Transverse colon (tissue), 4 donors: ENCODE measurements around the gene TICAM1. TPM values are rescaled to one million over a fixed set of nuclear protein-coding genes. Genes with fewer than 3 reads are reported as not detected.
A peak's percentile ranks its signal among the peaks of the same experiment; 100 is the strongest.

Source experiments
- DNase-seq: peaks from one replicate; pipeline ENCODE4 v3.0.0-alpha.2; 2019
- H3K27ac ChIP-seq, 4 donors: fragments of 200-600 bp; sonication (generic); 2 replicates each; pipeline ENCODE4 v1.5.1; 2016 to 2018; ENCODE audit warnings: inconsistent platforms in 4 of 4
- H3K27me3 ChIP-seq: fragments of 200-600 bp; sonication (generic); 2 replicates; pipeline ENCODE4 v1.5.1; 2017; ENCODE audit warnings: inconsistent platforms
- H3K36me3 ChIP-seq, 4 donors: fragments of 200-600 bp; sonication (generic); 2 replicates each; pipeline ENCODE4 v1.5.1; 2017 to 2019; ENCODE audit warnings: inconsistent platforms in 4 of 4
- H3K4me1 ChIP-seq, 4 donors: fragments of 200-600 bp; sonication (generic); 2 replicates each; pipeline ENCODE4 v1.5.1; 2017 to 2020; ENCODE audit warnings: inconsistent platforms in 4 of 4
- H3K4me3 ChIP-seq, 4 donors: fragments of 200-600 bp; sonication (generic); 1 replicate in 1 of 4; 2 replicates in 3 of 4; pipeline versions ENCODE4 v1.5.1 to v1.6.1; 2017 to 2019; ENCODE audit warnings: inconsistent platforms in 4 of 4
- H3K9me3 ChIP-seq, 2 donors: fragments of 200-600 bp; sonication (generic); 2 replicates each; pipeline ENCODE4 v1.5.1; 2017 to 2019; ENCODE audit warnings: inconsistent platforms in 2 of 2
- CTCF ChIP-seq, 5 experiments: fragments of 200-600 bp in 3 of 5; fragments of 450-650 bp in 2 of 5; sonication (generic) in 3 of 5; IDR thresholded peaks; 1 replicate in 2 of 5; 2 replicates in 3 of 5; pipeline ENCODE4 v1.5.1; 2016 to 2017; ENCODE audit warnings: antibody characterized with exemption in 5 of 5, inconsistent platforms in 3 of 5, mild to moderate bottlenecking in 2 of 5, moderate library complexity in 1 of 5
- EP300 ChIP-seq: sonication (generic); formaldehyde crosslinking; IDR thresholded peaks from one replicate; pipeline ENCODE4 v1.6.1; 2017; ENCODE audit warnings: antibody characterized with exemption, low read depth
- POLR2A ChIP-seq: fragments of 450-650 bp; IDR thresholded peaks from one replicate; pipeline ENCODE4 v1.6.1; 2016; ENCODE audit warnings: antibody characterized with exemption, mild to moderate bottlenecking, moderate library complexity
- POLR2AphosphoS5 ChIP-seq, 3 donors: sonication (generic); formaldehyde crosslinking; IDR thresholded peaks; one replicate each; pipeline ENCODE4 v1.6.1; 2016; ENCODE audit warnings: antibody characterized with exemption in 3 of 3
- WGBS, 2 donors: methylation state at CpG; one replicate each; pipeline ENCODE4 v1.1.5; 2018; ENCODE audit warnings: low coverage in 1 of 2; 5-methylcytosine and 5-hydroxymethylcytosine counted together
- in situ Hi-C, 4 donors: fragments of 200-750 bp; cut with MboI; loops; one replicate each; pipeline versions ENCODE4 v1.15.0 to v1.15.1; 2017; ENCODE audit warnings: low sequenced_read_pairs in 3 of 4, low pct_ligation_motif_present in 1 of 4, low pct_unique_long_range_greater_than_20kb in 1 of 4
- intact Hi-C: fragments of 100-400 bp; cut with DNase I; formaldehyde crosslinking; loops from one replicate; pipeline ENCODE4 v1.15.1; 2023; ENCODE audit warnings: low total_unique reads
- total RNA-seq, 4 donors: library from RNA; depleted of rRNA; stranded (reverse); fragments of >200 nt; gene quantifications; one replicate each; pipeline ENCODE4 v1.1.0, GENCODE V29; 2016

TICAM1 gene
- total RNA-seq: 10 to 100 TPM; 17.7 to 66.6 (median 20.8) TPM

DNA sequence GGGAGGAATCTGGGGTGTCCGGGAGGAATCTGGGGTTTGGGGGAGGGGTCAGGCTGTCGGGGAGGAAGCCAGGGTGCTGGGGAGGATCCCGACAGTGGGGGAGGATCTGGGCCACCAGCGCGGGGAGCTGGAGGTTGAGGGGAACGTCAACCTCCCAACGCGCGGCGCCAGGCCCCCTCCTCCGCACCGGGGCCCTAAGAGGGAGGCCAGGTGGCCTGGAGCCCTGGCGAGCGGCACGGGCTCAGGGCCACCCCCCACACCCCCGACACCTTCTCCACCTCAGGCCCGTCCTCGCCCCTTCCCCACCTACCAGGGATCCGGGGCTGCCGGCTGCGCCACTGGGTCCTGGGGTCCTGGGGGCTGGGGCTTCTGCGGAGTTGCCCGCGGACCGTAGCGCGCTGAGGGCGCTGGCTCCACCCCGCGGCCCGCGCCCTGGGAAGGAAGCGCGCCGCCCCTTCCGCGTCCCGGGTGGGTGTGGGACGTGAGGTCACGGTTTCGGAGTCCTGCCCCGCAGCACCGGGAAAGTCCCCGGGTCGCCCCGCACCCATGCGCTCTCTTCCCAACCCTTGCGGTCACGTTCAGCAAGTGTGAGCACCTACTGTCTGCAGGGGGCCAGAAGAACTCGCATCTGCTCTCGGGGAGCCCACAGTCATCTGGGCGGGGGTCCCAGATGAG lies at the start of gene TICAM1:
Gene TICAM1 (minus strand): TSS at position 409 of the 675 bp plus-strand sequence. CDS start 13,335 bp downstream, outside the sequence.
- intact Hi-C loops: no loop called here
- peak within 1 kb of the TSS; percentile 86 to 95 (median 93) for H3K27ac ChIP-seq
- H3K27me3 ChIP-seq: no peaks in the 10 kb centered on the region
- in situ Hi-C loops: no loop called here
- peak within 1 kb of the TSS; percentile 75 to 97 (median 85) for H3K4me3 ChIP-seq
- no peaks in the 10 kb centered on the region for H3K9me3 ChIP-seq
- H3K4me1 ChIP-seq: peaks cover 15 to 49% (median 27%) of the 10 kb centered on the region in 4 donors
- WGBS, 2 donors: 0% methylated on average over 43 of the region's 52 CpGs; no CpG with 5 or more reads in 1 of the 2 donors
- no peaks in the 10 kb centered on the region for H3K36me3 ChIP-seq
- TF ChIP-seq POLR2A (peak; percentile 89), EP300 (no peak), POLR2AphosphoS5 (IDR thresholded peaks at IDR 0.05) (peak; percentile 81 to 96 (median 90)), CTCF (IDR thresholded peaks at IDR 0.05) (peak in 2 of 5 experiments; percentile 22 to 40)
- peak; percentile 90 for DNase-seq

DNA sequence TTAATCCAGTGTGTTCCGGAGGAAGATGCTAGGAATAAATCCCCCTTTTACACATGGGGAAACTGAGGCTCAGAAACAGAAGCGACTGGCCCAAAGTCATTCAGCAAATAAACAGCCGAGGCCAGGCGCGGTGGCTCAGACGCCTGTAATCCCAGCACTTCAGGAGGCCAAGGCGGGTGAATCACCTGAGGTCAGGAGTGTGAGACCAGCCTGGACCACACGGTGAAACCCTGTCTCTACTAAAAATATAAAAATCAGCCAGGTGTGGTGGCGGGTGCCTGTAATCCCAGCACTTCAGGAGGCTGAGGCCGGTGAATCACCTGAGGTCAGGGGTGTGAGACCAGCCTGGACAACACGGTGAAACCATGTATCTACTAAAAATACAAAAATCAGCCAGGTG lies 47.5 kb upstream of the TICAM1 start:
- WGBS, 2 donors: 88% methylated on average over 11 of the region's 11 CpGs; no CpG with 5 or more reads in 1 of the 2 donors
- Histone ChIP-seq H3K27me3 (no peaks in the 10 kb centered on the region), H3K4me3 (no peak overlapping the region), H3K27ac (peak overlapping the region in 1 of 4 donors; percentile 50), H3K9me3 (no peaks in the 10 kb centered on the region), H3K4me1 (peaks cover 0 to 11% (median 0%) of the 10 kb centered on the region in 4 donors), H3K36me3 (no peaks in the 10 kb centered on the region)
- intact Hi-C loops (no loop called here), in situ Hi-C loops (loop anchor here in 1 of 4 donors (10.0 kb wide), 1 partner anchor 156 kb away; no protein-coding TSS in a partner anchor)
- DNase-seq: no peak
- no peak for TF ChIP-seq POLR2AphosphoS5 (IDR thresholded peaks at IDR 0.05)
- TF ChIP-seq CTCF (IDR thresholded peaks at IDR 0.05): no peak
- TF ChIP-seq POLR2A: no peak
- no peak for TF ChIP-seq EP300

DNA sequence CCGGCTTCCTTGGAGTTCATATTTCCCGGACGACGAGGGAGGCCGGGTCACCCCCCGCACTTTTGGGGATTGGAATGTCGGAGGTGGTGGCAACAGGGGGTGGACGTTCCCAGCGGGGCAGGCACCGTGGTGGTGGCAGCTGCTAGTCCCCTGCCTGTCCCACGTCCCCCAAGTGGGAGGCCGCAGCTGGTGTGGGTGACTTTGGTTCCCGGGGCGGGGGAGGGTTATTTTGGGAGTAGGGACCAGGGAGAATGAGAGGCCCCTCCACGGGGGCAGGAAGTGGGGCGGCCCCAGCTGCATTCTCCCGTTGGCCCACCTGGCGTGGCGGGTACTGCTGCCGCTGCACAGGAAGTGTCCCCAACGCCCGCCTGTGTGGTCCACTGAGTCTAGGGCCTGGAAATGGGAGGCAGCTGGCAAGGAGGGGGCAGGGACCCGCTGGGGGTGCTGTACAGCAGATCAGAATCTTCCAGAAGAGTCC lies 47.0 kb upstream of the TICAM1 start:
- 62% methylated on average over 19 of the region's 23 CpGs; no CpG with 5 or more reads in 1 of the 2 donors for WGBS, 2 donors
- TF ChIP-seq POLR2AphosphoS5 (IDR thresholded peaks at IDR 0.05) (no peak), POLR2A (no peak), CTCF (IDR thresholded peaks at IDR 0.05) (no peak), EP300 (no peak)
- in situ Hi-C loops: loop anchor here in 1 of 4 donors (10.0 kb wide), 1 partner anchor 156 kb away; no protein-coding TSS in a partner anchor
- no peaks in the 10 kb centered on the region for H3K27me3 ChIP-seq
- peaks cover 0 to 11% (median 0%) of the 10 kb centered on the region in 4 donors for H3K4me1 ChIP-seq
- H3K27ac ChIP-seq: peak overlapping the region; percentile 22 to 70 (median 38)
- no peaks in the 10 kb centered on the region for H3K36me3 ChIP-seq
- DNase-seq: no peak
- intact Hi-C loops: no loop called here
- H3K9me3 ChIP-seq: no peaks in the 10 kb centered on the region
- no peak overlapping the region for H3K4me3 ChIP-seq

- intact Hi-C loops (no loop called here), in situ Hi-C loops (loop anchor here in 1 of 4 donors (10.0 kb wide), 1 partner anchor 157 kb away; no protein-coding TSS in a partner anchor)
- Histone ChIP-seq H3K4me1 (peaks cover 0 to 11% (median 0%) of the 10 kb centered on the region in 4 donors), H3K4me3 (no peak overlapping the region), H3K9me3 (no peaks in the 10 kb centered on the region), H3K27ac (peak overlapping the region; percentile 22 to 70 (median 38)), H3K27me3 (no peaks in the 10 kb centered on the region), H3K36me3 (no peaks in the 10 kb centered on the region)
- TF ChIP-seq EP300: peak; percentile 16
- no peak for TF ChIP-seq POLR2A
- TF ChIP-seq POLR2AphosphoS5 (IDR thresholded peaks at IDR 0.05): peak in 1 of 3 donors; percentile 39
- DNase-seq: peak; percentile 31
- WGBS, 2 donors: 21 to 54% methylated on average over 6 to 29 of the region's 30 CpGs
These were observed 46.4 kb upstream of the TICAM1 start for GRCh38 chr19:4877753-4878490.
